Tibial nerve (tissue), 4 donors: ENCODE data around the gene IL10RA. TPM values are rescaled to one million over a fixed set of nuclear protein-coding genes. Genes with fewer than 3 reads are reported as not detected.

Source experiments
- DNase-seq, 2 donors: peaks; one replicate each; pipeline ENCODE4 v3.0.0-alpha.2; 2019; ENCODE audit warnings: low spot score in 2 of 2
- H3K27ac ChIP-seq, 4 donors: fragments of 200-600 bp; sonication (generic) in 3 of 4; one replicate each; pipeline ENCODE4 v1.5.1; 2017 to 2019; ENCODE audit warnings: mild to moderate bottlenecking in 1 of 4
- H3K27me3 ChIP-seq, 2 donors: fragments of 200-600 bp; sonication (generic) in 1 of 2; one replicate each; pipeline versions ENCODE4 v1.5.1 to v1.6.0; 2017 to 2019
- H3K36me3 ChIP-seq, 3 donors: fragments of 200-600 bp; sonication (generic); one replicate each; pipeline ENCODE4 v1.5.1; 2018 to 2019
- H3K4me1 ChIP-seq, 4 donors: fragments of 200-600 bp; sonication (generic) in 3 of 4; one replicate each; pipeline ENCODE4 v1.5.1; 2017 to 2019
- H3K4me3 ChIP-seq, 4 donors: fragments of 200-600 bp; sonication (generic) in 3 of 4; one replicate each; pipeline ENCODE4 v1.5.1; 2017 to 2019; ENCODE audit warnings: mild to moderate bottlenecking in 1 of 4, moderate library complexity in 1 of 4
- H3K9me3 ChIP-seq, 4 donors: fragments of 200-600 bp; sonication (generic) in 3 of 4; one replicate each; pipeline ENCODE4 v1.5.1; 2017 to 2019
- EP300 ChIP-seq, 2 donors: sonication (generic); formaldehyde crosslinking; IDR thresholded peaks; one replicate each; pipeline ENCODE4 v1.6.1; 2017; ENCODE audit warnings: antibody characterized with exemption in 2 of 2, mild to moderate bottlenecking in 1 of 2
- POLR2A ChIP-seq, 2 donors: fragments of 450-650 bp; IDR thresholded peaks; one replicate each; pipeline ENCODE4 v1.6.1; 2017; ENCODE audit warnings: antibody characterized with exemption in 2 of 2, mild to moderate bottlenecking in 2 of 2, moderate library complexity in 2 of 2
- WGBS, 2 donors: methylation state at CpG; one replicate each; pipeline ENCODE4 v1.1.5; 2018; 5-methylcytosine and 5-hydroxymethylcytosine counted together
- total RNA-seq, 4 donors: library from RNA; depleted of rRNA; stranded (reverse); fragments of >200 nt; gene quantifications; one replicate each; pipeline ENCODE4 v1.1.0, GENCODE V29; 2016
- TF ChIP-seq, protein P1 (sequence below), 5 experiments: fragments of 200-600 bp in 3 of 5; fragments of 450-650 bp in 2 of 5; sonication (generic) in 3 of 5; IDR thresholded peaks; one replicate each; pipeline ENCODE4 v1.5.1; 2016 to 2019; ENCODE audit warnings: antibody characterized with exemption in 5 of 5, mild to moderate bottlenecking in 3 of 5, moderate library complexity in 2 of 5

Gene IL10RA
- total RNA-seq, 4 donors from 2014 or later, result 16.7 to 42.0 (median 25.9) TPM

DNA sequence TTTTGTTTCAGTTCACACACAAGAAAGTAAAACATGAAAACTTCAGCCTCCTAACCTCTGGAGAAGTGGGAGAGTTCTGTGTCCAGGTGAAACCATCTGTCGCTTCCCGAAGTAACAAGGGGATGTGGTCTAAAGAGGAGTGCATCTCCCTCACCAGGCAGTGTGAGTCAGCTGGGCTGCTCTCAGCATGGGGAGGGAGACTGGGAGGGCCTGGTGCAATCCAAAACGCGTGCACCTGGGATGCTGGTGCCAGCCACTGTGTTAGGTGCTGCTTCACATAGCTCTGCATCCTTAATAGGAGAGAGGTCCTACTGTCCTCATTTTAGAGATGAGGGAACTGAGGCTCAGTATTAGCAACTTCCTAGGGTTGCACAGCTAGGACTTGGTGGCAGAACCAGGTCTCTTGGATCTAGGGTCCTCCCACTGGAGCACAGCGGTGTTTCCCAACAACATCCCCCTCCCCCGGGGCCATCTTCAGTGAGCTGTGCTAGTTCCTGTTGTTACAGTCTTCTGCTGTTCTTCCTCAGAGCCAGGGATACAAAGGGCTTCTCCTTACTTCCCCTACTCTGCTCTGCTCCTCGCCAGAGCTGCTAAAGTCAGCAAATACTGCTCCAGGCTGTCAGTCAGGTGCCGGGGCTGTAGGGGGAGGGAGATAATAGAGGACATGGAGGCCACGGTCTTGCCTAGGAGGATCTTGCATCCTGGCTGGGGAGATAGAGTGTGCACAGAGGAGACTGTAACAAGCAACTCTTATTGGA is 8.0 kb downstream of the IL10RA start:
- H3K27ac ChIP-seq, result no peak overlapping the region
- H3K9me3 ChIP-seq, result no peaks in the 10 kb centered on the region
- peaks cover 0 to 4% (median 0%) of the 10 kb centered on the region in 3 donors for H3K36me3 ChIP-seq
- peaks cover 0 to 5% (median 0%) of the 10 kb centered on the region in 4 donors for H3K4me1 ChIP-seq
- WGBS, 2 donors, result 55 to 60% methylated on average over 8 to 9 of the region's 9 CpGs
- no peak overlapping the region for H3K4me3 ChIP-seq
- TF ChIP-seq, protein P1, sequence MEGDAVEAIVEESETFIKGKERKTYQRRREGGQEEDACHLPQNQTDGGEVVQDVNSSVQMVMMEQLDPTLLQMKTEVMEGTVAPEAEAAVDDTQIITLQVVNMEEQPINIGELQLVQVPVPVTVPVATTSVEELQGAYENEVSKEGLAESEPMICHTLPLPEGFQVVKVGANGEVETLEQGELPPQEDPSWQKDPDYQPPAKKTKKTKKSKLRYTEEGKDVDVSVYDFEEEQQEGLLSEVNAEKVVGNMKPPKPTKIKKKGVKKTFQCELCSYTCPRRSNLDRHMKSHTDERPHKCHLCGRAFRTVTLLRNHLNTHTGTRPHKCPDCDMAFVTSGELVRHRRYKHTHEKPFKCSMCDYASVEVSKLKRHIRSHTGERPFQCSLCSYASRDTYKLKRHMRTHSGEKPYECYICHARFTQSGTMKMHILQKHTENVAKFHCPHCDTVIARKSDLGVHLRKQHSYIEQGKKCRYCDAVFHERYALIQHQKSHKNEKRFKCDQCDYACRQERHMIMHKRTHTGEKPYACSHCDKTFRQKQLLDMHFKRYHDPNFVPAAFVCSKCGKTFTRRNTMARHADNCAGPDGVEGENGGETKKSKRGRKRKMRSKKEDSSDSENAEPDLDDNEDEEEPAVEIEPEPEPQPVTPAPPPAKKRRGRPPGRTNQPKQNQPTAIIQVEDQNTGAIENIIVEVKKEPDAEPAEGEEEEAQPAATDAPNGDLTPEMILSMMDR (IDR thresholded peaks at IDR 0.05), result no peak
- no peak for TF ChIP-seq POLR2A (IDR thresholded peaks at IDR 0.05)
- TF ChIP-seq EP300 (IDR thresholded peaks at IDR 0.05), result peak in 1 of 2 donors; percentile 61
- DNase-seq, result peak in 1 of 2 donors; percentile 39
- H3K27me3 ChIP-seq, result no peaks in the 10 kb centered on the region

DNA sequence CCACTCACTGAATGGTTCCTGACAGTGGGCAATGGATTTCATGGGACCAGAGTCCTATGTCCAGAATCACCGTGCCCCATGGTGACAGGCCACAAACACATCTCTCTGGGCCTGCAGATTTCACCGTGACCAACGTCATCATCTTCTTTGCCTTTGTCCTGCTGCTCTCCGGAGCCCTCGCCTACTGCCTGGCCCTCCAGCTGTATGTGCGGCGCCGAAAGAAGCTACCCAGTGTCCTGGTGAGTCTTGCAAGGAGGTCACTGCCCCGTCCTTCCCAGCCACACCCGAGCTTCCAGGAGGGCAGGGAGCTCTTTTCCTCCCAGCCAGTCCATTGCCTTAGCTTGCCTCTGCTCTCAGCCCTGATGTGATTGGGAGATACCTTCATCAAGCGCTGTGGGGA is 9.3 kb downstream of the IL10RA start:
- Histone ChIP-seq H3K9me3 (no peaks in the 10 kb centered on the region), H3K27me3 (no peaks in the 10 kb centered on the region), H3K4me1 (peaks cover 0 to 5% (median 0%) of the 10 kb centered on the region in 4 donors), H3K36me3 (peaks cover 0 to 4% (median 0%) of the 10 kb centered on the region in 3 donors), H3K27ac (no peak overlapping the region), H3K4me3 (no peak overlapping the region)
- DNase-seq, result no peak
- 91% methylated on average over 11 of the region's 11 CpGs for WGBS, 2 donors
- TF ChIP-seq POLR2A (IDR thresholded peaks at IDR 0.05) (no peak), EP300 (IDR thresholded peaks at IDR 0.05) (no peak)

DNA sequence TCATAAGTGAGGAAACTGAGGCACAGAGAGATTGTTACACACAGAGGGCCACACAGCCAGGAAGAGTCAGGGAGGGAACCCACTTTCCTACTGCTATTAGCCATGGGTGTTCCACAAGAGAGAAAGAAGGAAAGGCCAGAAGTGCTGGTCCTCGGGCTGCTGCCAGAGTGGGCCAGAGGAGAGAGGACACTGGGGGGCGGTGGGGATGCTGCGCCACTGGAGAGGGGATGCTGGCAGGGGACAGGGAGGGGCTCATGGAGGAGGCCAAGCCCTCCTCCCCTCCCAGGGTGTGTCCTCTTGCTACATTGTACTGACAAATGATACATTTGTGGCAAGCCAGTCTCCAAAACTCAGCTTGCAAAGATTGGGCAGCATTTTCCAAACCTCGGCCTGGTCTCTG is 9.9 kb downstream of the IL10RA start:
- no peak overlapping the region for H3K4me3 ChIP-seq
- no peak overlapping the region for H3K27ac ChIP-seq
- DNase-seq, result no peak
- TF ChIP-seq, protein P1 (IDR thresholded peaks at IDR 0.05), result no peak
- TF ChIP-seq POLR2A (IDR thresholded peaks at IDR 0.05) (no peak), EP300 (IDR thresholded peaks at IDR 0.05) (no peak)
- no peaks in the 10 kb centered on the region for H3K9me3 ChIP-seq
- 85 to 96% methylated on average over 4 of the region's 4 CpGs for WGBS, 2 donors
- H3K27me3 ChIP-seq, result no peaks in the 10 kb centered on the region
- peaks cover 0 to 4% (median 0%) of the 10 kb centered on the region in 3 donors for H3K36me3 ChIP-seq
- peaks cover 0 to 5% (median 0%) of the 10 kb centered on the region in 4 donors for H3K4me1 ChIP-seq

DNA sequence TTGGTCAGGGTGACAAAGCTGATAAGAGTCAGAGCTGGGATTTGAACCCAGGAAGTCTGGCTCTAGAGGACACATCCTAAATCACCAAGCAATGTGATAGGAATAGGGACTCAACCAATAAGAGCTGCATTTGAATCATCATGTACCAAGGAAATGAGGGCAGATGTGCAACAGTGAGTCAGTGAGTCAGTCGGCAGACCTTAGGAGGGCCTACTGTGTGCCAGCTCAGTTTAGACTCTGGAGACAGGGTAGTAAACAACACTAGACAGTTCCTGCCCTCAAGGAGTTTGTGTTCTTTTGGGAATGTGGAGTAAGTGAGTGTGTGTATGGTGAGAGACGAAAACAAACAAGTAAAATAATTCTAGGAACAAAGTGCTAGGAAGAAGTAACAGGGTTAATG is 11.2 kb downstream of the IL10RA start:
- DNase-seq, result no peak
- H3K4me3 ChIP-seq, result no peak overlapping the region
- no peak overlapping the region for H3K27ac ChIP-seq
- peaks cover 0 to 4% (median 0%) of the 10 kb centered on the region in 3 donors for H3K36me3 ChIP-seq
- no peaks in the 10 kb centered on the region for H3K27me3 ChIP-seq
- peaks cover 0 to 5% (median 0%) of the 10 kb centered on the region in 4 donors for H3K4me1 ChIP-seq
- TF ChIP-seq POLR2A (IDR thresholded peaks at IDR 0.05) (no peak), EP300 (IDR thresholded peaks at IDR 0.05) (no peak)
- TF ChIP-seq, protein P1 (IDR thresholded peaks at IDR 0.05), result no peak
- H3K9me3 ChIP-seq, result no peaks in the 10 kb centered on the region
- WGBS, 2 donors, result 91 to 96% methylated on average over 2 of the region's 2 CpGs

DNA sequence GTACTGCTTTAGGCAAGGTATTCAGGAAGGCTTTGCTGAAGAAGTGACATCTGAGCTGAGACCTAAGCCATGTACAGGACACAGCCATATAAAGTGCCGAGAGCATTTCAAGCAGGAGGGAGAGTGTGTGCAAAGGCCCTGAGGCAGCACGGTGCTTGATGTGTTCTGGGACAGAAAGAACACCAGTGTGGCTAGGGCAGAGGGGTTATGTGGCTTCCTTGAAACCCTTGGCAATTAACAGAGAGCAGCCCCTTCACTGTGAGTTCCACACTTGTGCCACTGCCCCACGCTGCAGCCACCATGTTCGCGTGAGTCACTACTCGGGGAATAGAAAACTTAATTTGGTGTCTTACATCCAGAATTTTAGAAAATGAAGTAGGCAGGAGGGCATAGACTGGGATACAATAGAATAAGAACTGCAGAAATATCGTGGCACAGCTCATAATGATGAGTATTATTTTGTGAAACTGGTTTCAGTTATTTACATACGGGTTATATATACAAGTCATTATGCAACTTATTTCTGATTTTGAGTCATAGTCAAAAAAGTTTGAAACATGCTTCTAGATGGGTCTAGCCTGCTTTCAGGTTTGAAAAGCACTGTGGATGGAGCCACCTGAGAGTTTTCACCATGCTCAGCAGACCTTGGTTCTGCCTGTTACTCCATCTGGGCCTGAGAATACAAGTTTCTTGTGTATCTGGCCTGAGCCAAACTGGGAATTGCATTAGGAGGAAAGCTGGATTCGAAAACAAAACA is 11.8 kb downstream of the IL10RA start:
- Histone ChIP-seq H3K36me3 (peaks cover 0 to 4% (median 0%) of the 10 kb centered on the region in 3 donors), H3K27ac (no peak overlapping the region), H3K9me3 (no peaks in the 10 kb centered on the region), H3K4me3 (no peak overlapping the region), H3K27me3 (no peaks in the 10 kb centered on the region), H3K4me1 (peaks cover 0 to 10% (median 0%) of the 10 kb centered on the region in 4 donors)
- no peak for DNase-seq
- TF ChIP-seq POLR2A (IDR thresholded peaks at IDR 0.05) (no peak), EP300 (IDR thresholded peaks at IDR 0.05) (no peak)
- TF ChIP-seq, protein P1 (IDR thresholded peaks at IDR 0.05), result no peak
- 85 to 92% methylated on average over 9 of the region's 9 CpGs for WGBS, 2 donors
